ENCODE data around the gene EVA1A.

Gene EVA1A

GRCh38 chr2:75563591-75563990 lies 2.9 kb upstream of the EVA1A start:
- H3K9me3 ChIP-seq (ENCODE audit: control insufficient read depth, low read length), result no peaks in the 10 kb centered on the region
- H3K4me1 ChIP-seq (ENCODE audit: control insufficient read depth, insufficient read depth, low read length), result peaks cover 10% of the 10 kb centered on the region
- WGBS, 2 experiments, result 96 to 97% methylated on average over 3 of the region's 3 CpGs
- H3K36me3 ChIP-seq (ENCODE audit: control insufficient read depth, insufficient read depth, low read length), result no peaks in the 10 kb centered on the region
- H3K27ac ChIP-seq (ENCODE audit: insufficient read depth, low read depth, low read length, poor library complexity, severe bottlenecking), result no peak overlapping the region
- H3K4me3 ChIP-seq (ENCODE audit: insufficient read depth, low read depth, low read length), result no peak overlapping the region
- H3K27me3 ChIP-seq (ENCODE audit: control insufficient read depth, insufficient read depth, low read length, poor library complexity, severe bottlenecking), result peaks cover 43% of the 10 kb centered on the region

DNA sequence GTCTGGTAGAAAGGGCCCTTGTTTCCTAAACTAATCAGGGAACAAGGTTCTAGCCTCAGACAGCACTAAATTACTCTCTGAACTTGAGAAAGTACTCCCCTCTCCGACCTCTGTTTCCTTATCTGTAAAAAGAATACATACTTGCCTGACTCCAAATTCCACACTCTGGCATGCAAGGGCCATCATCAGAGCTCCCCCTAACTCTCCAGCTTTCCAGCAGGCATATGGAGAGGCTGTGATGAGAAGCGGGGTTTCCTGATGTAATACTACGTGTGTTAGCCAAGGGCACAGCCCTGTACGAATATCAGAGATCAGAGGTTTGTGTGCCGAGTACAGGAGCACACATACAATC lies 1.8 kb upstream of the EVA1A start:
- Histone ChIP-seq H3K27me3 (ENCODE audit: control insufficient read depth, insufficient read depth, low read length, poor library complexity, severe bottlenecking) (peaks cover 50% of the 10 kb centered on the region), H3K4me3 (ENCODE audit: insufficient read depth, low read depth, low read length) (no peak overlapping the region), H3K9me3 (ENCODE audit: control insufficient read depth, low read length) (no peaks in the 10 kb centered on the region), H3K27ac (ENCODE audit: insufficient read depth, low read depth, low read length, poor library complexity, severe bottlenecking) (no peak overlapping the region), H3K36me3 (ENCODE audit: control insufficient read depth, insufficient read depth, low read length) (no peaks in the 10 kb centered on the region), H3K4me1 (ENCODE audit: control insufficient read depth, insufficient read depth, low read length) (peaks cover 10% of the 10 kb centered on the region)
- 93% methylated on average over 5 of the region's 5 CpGs for WGBS, 2 experiments

DNA sequence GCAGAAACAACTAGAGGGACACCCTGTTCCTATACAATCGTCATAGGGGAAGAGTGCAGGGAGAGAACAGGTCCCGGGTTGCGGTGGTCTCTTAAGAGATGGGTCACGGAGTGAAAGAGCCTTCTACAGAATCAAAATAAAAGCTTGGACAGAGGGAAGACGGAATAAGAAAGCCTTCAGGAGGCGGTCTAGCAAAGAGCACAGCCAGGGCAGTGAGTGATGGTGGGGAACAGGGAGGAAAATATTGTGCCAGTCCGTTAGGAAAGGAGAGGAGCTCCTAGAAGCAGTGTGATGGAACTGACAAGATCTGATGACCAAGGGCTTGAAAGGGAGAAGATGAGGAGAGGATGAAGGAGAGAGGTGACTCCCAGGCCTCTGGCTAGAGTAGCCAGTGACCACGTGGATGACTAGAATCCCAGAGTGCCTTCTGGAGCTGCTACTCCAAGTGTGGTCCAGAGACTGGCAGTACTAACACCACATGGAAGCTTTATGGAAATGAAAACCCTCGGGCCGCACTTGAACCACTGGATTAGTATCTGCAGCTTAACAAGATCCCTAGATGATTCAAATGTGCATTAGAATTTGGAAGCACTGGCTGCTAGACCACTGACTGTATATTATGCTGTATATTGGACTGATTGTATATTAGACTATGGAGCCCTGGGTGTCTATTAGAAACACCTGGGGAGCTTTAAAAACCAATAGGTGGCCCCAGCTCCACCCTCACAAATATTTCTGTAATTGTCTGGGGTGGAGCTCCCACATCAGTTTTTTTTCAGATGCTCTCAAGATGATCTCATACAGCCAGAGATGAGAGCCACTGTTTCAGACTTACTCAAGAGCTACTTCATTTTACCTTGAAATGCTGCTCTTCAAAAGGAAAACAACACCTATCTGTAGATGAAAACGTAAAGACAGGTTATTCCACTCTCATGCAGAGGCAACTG lies 1.1 kb upstream of the EVA1A start:
- H3K4me1 ChIP-seq (ENCODE audit: control insufficient read depth, insufficient read depth, low read length), result peaks cover 10% of the 10 kb centered on the region
- peak overlapping the region; percentile 59 for H3K4me3 ChIP-seq (ENCODE audit: insufficient read depth, low read depth, low read length)
- H3K27ac ChIP-seq (ENCODE audit: insufficient read depth, low read depth, low read length, poor library complexity, severe bottlenecking), result no peak overlapping the region
- peaks cover 50% of the 10 kb centered on the region for H3K27me3 ChIP-seq (ENCODE audit: control insufficient read depth, insufficient read depth, low read length, poor library complexity, severe bottlenecking)
- 75 to 76% methylated on average over 11 of the region's 11 CpGs for WGBS, 2 experiments
- H3K36me3 ChIP-seq (ENCODE audit: control insufficient read depth, insufficient read depth, low read length), result no peaks in the 10 kb centered on the region
- H3K9me3 ChIP-seq (ENCODE audit: control insufficient read depth, low read length), result no peaks in the 10 kb centered on the region

DNA sequence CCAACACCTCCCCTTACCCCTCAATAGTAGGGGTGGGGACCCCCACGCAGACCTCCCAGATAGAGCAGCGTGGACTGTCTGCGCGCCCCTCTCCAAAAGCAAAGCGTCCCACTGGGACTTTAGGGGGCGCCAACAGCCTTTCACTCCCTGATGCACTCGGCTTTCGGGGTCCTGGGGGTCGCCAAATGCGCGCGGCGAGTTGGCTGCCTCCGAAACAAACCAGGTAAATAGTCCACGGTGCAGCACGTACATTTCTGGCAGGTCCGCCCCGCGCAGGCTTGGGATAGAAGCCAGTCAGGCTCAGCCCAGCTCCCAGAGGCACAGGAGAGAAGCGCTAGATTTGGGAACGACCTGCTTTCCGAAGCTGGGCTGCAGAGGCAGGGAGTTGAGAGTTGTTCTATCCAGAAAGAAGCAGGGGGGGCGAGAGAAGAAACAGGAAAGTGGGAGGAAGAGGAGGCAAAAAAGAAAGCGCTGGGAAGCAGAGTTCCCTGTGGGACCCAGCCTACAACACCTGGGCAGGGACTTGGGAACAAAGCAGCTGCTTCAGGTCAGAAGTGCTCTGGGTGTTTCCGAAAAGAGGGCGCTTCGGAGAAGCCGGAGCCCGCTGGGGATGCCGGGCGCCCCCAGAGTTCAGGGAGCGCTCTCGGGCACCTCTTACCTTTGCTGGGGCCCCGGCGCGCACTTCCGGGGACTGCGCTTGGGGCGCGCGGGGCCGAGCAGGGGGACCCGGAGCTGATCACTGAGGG lies 544 bp downstream of the EVA1A start:
- 1 to 2% methylated on average over 43 of the region's 43 CpGs for WGBS, 2 experiments
- peaks cover 13% of the 10 kb centered on the region for H3K4me1 ChIP-seq (ENCODE audit: control insufficient read depth, insufficient read depth, low read length)
- H3K9me3 ChIP-seq (ENCODE audit: control insufficient read depth, low read length), result no peaks in the 10 kb centered on the region
- H3K4me3 ChIP-seq (ENCODE audit: insufficient read depth, low read depth, low read length), result peak overlapping the region; percentile 59
- H3K27me3 ChIP-seq (ENCODE audit: control insufficient read depth, insufficient read depth, low read length, poor library complexity, severe bottlenecking), result peaks cover 50% of the 10 kb centered on the region
- no peak overlapping the region for H3K27ac ChIP-seq (ENCODE audit: insufficient read depth, low read depth, low read length, poor library complexity, severe bottlenecking)
- no peaks in the 10 kb centered on the region for H3K36me3 ChIP-seq (ENCODE audit: control insufficient read depth, insufficient read depth, low read length)

- peaks cover 17% of the 10 kb centered on the region for H3K4me1 ChIP-seq (ENCODE audit: control insufficient read depth, insufficient read depth, low read length)
- H3K4me3 ChIP-seq (ENCODE audit: insufficient read depth, low read depth, low read length), result peak overlapping the region; percentile 59
- 25 to 32% methylated on average over 8 of the region's 8 CpGs for WGBS, 2 experiments
- no peaks in the 10 kb centered on the region for H3K36me3 ChIP-seq (ENCODE audit: control insufficient read depth, insufficient read depth, low read length)
- peaks cover 50% of the 10 kb centered on the region for H3K27me3 ChIP-seq (ENCODE audit: control insufficient read depth, insufficient read depth, low read length, poor library complexity, severe bottlenecking)
- no peaks in the 10 kb centered on the region for H3K9me3 ChIP-seq (ENCODE audit: control insufficient read depth, low read length)
- H3K27ac ChIP-seq (ENCODE audit: insufficient read depth, low read depth, low read length, poor library complexity, severe bottlenecking), result no peak overlapping the region
These were observed 1.1 kb downstream of the EVA1A start for GRCh38 chr2:75559680-75560021.

- Histone ChIP-seq H3K9me3 (ENCODE audit: control insufficient read depth, low read length) (no peaks in the 10 kb centered on the region), H3K27me3 (ENCODE audit: control insufficient read depth, insufficient read depth, low read length, poor library complexity, severe bottlenecking) (peaks cover 50% of the 10 kb centered on the region), H3K36me3 (ENCODE audit: control insufficient read depth, insufficient read depth, low read length) (no peaks in the 10 kb centered on the region), H3K4me3 (ENCODE audit: insufficient read depth, low read depth, low read length) (no peak overlapping the region), H3K4me1 (ENCODE audit: control insufficient read depth, insufficient read depth, low read length) (peaks cover 23% of the 10 kb centered on the region), H3K27ac (ENCODE audit: insufficient read depth, low read depth, low read length, poor library complexity, severe bottlenecking) (no peak overlapping the region)
- WGBS, 2 experiments, result 91% methylated on average over 8 of the region's 9 CpGs
These were observed 1.7 kb downstream of the EVA1A start for GRCh38 chr2:75558786-75559679.

DNA sequence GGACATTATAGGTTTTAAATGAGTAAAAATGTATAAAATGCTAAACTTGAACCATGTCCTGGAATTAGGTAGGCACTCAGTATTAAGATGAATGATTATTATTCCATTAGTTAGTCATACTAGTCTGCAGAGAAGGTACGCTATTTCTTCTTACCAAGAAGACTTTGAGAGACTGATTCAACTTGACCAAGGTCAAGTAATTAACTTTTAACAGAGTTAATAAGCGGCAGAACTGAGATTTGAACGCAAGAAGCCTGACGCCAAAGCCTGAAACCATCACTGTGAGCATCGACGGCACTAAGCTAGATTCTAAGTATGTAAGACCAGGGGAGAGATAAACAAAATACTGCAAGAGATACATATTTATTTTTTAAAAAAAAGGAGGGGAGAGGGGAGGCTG lies 2.6 kb downstream of the EVA1A start:
- Histone ChIP-seq H3K27ac (ENCODE audit: insufficient read depth, low read depth, low read length, poor library complexity, severe bottlenecking) (no peak overlapping the region), H3K9me3 (ENCODE audit: control insufficient read depth, low read length) (no peaks in the 10 kb centered on the region), H3K4me1 (ENCODE audit: control insufficient read depth, insufficient read depth, low read length) (peaks cover 32% of the 10 kb centered on the region), H3K36me3 (ENCODE audit: control insufficient read depth, insufficient read depth, low read length) (no peaks in the 10 kb centered on the region), H3K27me3 (ENCODE audit: control insufficient read depth, insufficient read depth, low read length, poor library complexity, severe bottlenecking) (peaks cover 50% of the 10 kb centered on the region), H3K4me3 (ENCODE audit: insufficient read depth, low read depth, low read length) (no peak overlapping the region)
- WGBS, 2 experiments, result 93 to 97% methylated on average over 6 of the region's 6 CpGs

DNA sequence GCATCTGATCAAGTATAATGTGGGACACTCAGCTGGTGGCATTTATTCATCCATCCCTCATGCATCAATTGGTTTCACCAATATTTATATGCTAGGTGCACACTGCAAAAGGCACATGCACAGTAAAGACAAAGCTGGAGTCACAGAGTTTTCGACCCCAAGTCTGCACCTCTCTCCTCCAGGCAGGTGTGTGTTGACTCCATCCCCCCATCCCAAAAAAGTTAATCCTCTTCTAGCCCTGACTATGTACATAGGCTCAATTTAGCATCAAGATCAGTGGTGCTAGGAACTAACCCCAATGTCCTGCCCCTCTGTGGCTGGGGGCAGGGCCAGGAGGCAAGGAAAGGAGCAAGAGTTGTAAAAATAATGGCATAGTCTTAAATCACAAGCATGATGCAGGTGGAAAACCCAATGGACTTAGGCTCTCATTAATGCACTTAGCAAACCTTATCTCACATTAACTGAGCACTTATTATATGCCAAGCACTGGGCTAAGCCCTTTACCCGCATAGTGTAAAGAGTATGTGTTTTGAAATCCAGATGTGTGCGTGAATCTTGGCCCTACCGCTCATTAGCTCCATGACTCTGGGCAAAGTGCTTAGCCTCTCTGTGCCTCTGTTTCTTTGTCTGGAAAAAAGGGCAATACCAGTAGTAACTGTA lies 3.1 kb downstream of the EVA1A start:
- Histone ChIP-seq H3K27me3 (ENCODE audit: control insufficient read depth, insufficient read depth, low read length, poor library complexity, severe bottlenecking) (peaks cover 45% of the 10 kb centered on the region), H3K9me3 (ENCODE audit: control insufficient read depth, low read length) (no peaks in the 10 kb centered on the region), H3K4me1 (ENCODE audit: control insufficient read depth, insufficient read depth, low read length) (peaks cover 33% of the 10 kb centered on the region), H3K36me3 (ENCODE audit: control insufficient read depth, insufficient read depth, low read length) (no peaks in the 10 kb centered on the region), H3K27ac (ENCODE audit: insufficient read depth, low read depth, low read length, poor library complexity, severe bottlenecking) (no peak overlapping the region), H3K4me3 (ENCODE audit: insufficient read depth, low read depth, low read length) (no peak overlapping the region)
- 93 to 94% methylated on average over 4 of the region's 4 CpGs for WGBS, 2 experiments

GRCh38 chr2:75556679-75557366 lies 3.9 kb downstream of the EVA1A start:
- no peaks in the 10 kb centered on the region for H3K36me3 ChIP-seq (ENCODE audit: control insufficient read depth, insufficient read depth, low read length)
- 97% methylated on average over 7 of the region's 7 CpGs for WGBS, 2 experiments
- peaks cover 33% of the 10 kb centered on the region for H3K4me1 ChIP-seq (ENCODE audit: control insufficient read depth, insufficient read depth, low read length)
- H3K27me3 ChIP-seq (ENCODE audit: control insufficient read depth, insufficient read depth, low read length, poor library complexity, severe bottlenecking), result peaks cover 37% of the 10 kb centered on the region
- H3K27ac ChIP-seq (ENCODE audit: insufficient read depth, low read depth, low read length, poor library complexity, severe bottlenecking), result no peak overlapping the region
- no peaks in the 10 kb centered on the region for H3K9me3 ChIP-seq (ENCODE audit: control insufficient read depth, low read length)
- H3K4me3 ChIP-seq (ENCODE audit: insufficient read depth, low read depth, low read length), result no peak overlapping the region
